H1 (cell line): ENCODE results near the gene BCAS3. TPM values are rescaled to one million over a fixed set of nuclear protein-coding genes. Genes with fewer than 3 reads are reported as not detected.

Source experiments
- CTCF ChIA-PET: fragments of 300-600 bp; sonication (Branson Sonifier 250); formaldehyde crosslinking; loops from one replicate; lab custom pipeline; 2021; ENCODE audit not compliant: partially characterized antibody; lab: Charles Lee
- POLR2A ChIA-PET: fragments of 300-600 bp; sonication (Branson Sonifier 250); formaldehyde crosslinking; loops from one replicate; lab custom pipeline; 2021; ENCODE audit warnings: inconsistent platforms; ENCODE audit not compliant: partially characterized antibody; lab: Charles Lee
- DNase-seq, 2 experiments: peaks; one replicate each; pipeline versions ENCODE4 v3.0.0 to v3.0.0-alpha.2; 2010 to 2022; ENCODE audit warnings: low spot score in 2 of 2, low read depth in 1 of 2, mixed read lengths in 1 of 2
- FAIRE-seq: peaks from 2 replicates; lab custom pipeline; 2011; peaks lifted over from hg19 to GRCh38; lab: Jason Lieb, UNC
- H2AFZ ChIP-seq: 2 replicates; pipeline ENCODE4 v1.8.1; 2012; ENCODE audit warnings: low read length, inconsistent platforms
- H2AK5ac ChIP-seq: 2 replicates; pipeline ENCODE4 v1.6.1; 2013; ENCODE audit warnings: low read depth, low read length
- H2BK120ac ChIP-seq: replicated peaks from 2 replicates; pipeline ENCODE3; 2013; ENCODE audit warnings: low read depth, low read length, inconsistent platforms
- H2BK12ac ChIP-seq: 2 replicates; pipeline ENCODE4 v1.6.1; 2013; ENCODE audit warnings: low read depth, low read length
- H2BK15ac ChIP-seq: 2 replicates; pipeline ENCODE4 v1.6.1; 2013; ENCODE audit warnings: low read length
- H2BK20ac ChIP-seq: 2 replicates; pipeline ENCODE4 v1.6.1; 2013; ENCODE audit warnings: low read length
- H2BK5ac ChIP-seq: 2 replicates; pipeline ENCODE4 v1.6.1; 2013; ENCODE audit warnings: low read depth, low read length
- H3K14ac ChIP-seq: 2 replicates; pipeline ENCODE4 v1.6.1; 2013; ENCODE audit warnings: inconsistent platforms; ENCODE audit not compliant: insufficient read length
- H3K18ac ChIP-seq: 2 replicates; pipeline ENCODE4 v1.6.1; 2013; ENCODE audit warnings: low read length; ENCODE audit errors: extremely low read depth
- H3K23ac ChIP-seq: 2 replicates; pipeline ENCODE4 v1.6.1; 2013; ENCODE audit warnings: inconsistent platforms; ENCODE audit not compliant: insufficient read length
- H3K23me2 ChIP-seq: 2 replicates; pipeline ENCODE4 v1.6.1; 2013; ENCODE audit warnings: low read depth, low read length
- H3K27ac ChIP-seq: 2 replicates; pipeline ENCODE4 v1.6.1; 2011; ENCODE audit warnings: low read depth, low read length, inconsistent platforms
- H3K27me3 ChIP-seq, 4 experiments: replicated peaks in 1 of 4; 1 replicate in 1 of 4; 2 replicates in 3 of 4; pipeline versions ENCODE4 v1.6.1 to v1.8.1; 2011 to 2013; ENCODE audit warnings: low read length in 3 of 4, mild to moderate bottlenecking in 3 of 4, inconsistent platforms in 2 of 4, mixed read lengths in 2 of 4, moderate library complexity in 1 of 4; ENCODE audit not compliant: control insufficient read depth in 3 of 4, insufficient read depth in 3 of 4; ENCODE audit errors: extremely low read depth in 1 of 4
- H3K36me3 ChIP-seq, 4 experiments: 2 replicates each; pipeline versions ENCODE4 v1.6.1 to v1.8.1; 2011 to 2013; ENCODE audit warnings: mild to moderate bottlenecking in 4 of 4, low read length in 3 of 4, moderate library complexity in 2 of 4, control low read depth in 1 of 4, inconsistent platforms in 1 of 4; ENCODE audit not compliant: insufficient read depth in 4 of 4, control insufficient read depth in 2 of 4
- H3K4ac ChIP-seq: replicated peaks from 2 replicates; pipeline ENCODE3; 2013; ENCODE audit warnings: low read length, low read depth, mixed read lengths, inconsistent platforms; ENCODE audit not compliant: insufficient read length
- H3K4me1 ChIP-seq, 4 experiments: replicated peaks in 1 of 4; 1 replicate in 1 of 4; 2 replicates in 3 of 4; pipeline versions ENCODE4 v1.6.1 to v1.8.1; 2011 to 2013; ENCODE audit warnings: low read length in 3 of 4, inconsistent platforms in 2 of 4, mixed read lengths in 1 of 4; ENCODE audit not compliant: insufficient read depth in 4 of 4, control insufficient read depth in 3 of 4
- H3K4me2 ChIP-seq, 2 experiments: 2 replicates each; pipeline versions ENCODE4 v1.6.1 to v1.8.1; 2011 to 2013; ENCODE audit warnings: low read depth in 2 of 2, low read length in 2 of 2, control low read depth in 1 of 2, inconsistent platforms in 1 of 2, mild to moderate bottlenecking in 1 of 2; ENCODE audit not compliant: insufficient read depth in 1 of 2
- H3K4me3 ChIP-seq, 4 experiments: fragments of 200-600, 300-600 bp in 1 of 4; sonication (generic), shearing (Covaris generic), sonication (Bioruptor Twin) in 1 of 4; 2 replicates each; pipeline versions ENCODE4 v1.5.1 to v1.8.1; 2011 to 2016; ENCODE audit warnings: low read length in 4 of 4, low read depth in 3 of 4, control low read depth in 2 of 4, inconsistent platforms in 2 of 4, mild to moderate bottlenecking in 2 of 4, mixed read lengths in 1 of 4, moderate library complexity in 1 of 4; ENCODE audit not compliant: insufficient read depth in 2 of 4; ENCODE audit errors: extremely low read depth in 1 of 4
- H3K56ac ChIP-seq: replicated peaks from 2 replicates; pipeline ENCODE3; 2013; ENCODE audit warnings: low read depth, mild to moderate bottlenecking, mixed read lengths, low read length, inconsistent platforms; ENCODE audit not compliant: insufficient read length
- H3K79me1 ChIP-seq: 2 replicates; pipeline ENCODE4 v1.6.1; 2013; ENCODE audit warnings: low read depth, low read length, control low read depth
- H3K79me2 ChIP-seq, 2 experiments: 2 replicates each; pipeline versions ENCODE4 v1.6.1 to v1.8.1; 2012 to 2013; ENCODE audit warnings: low read length in 2 of 2, mild to moderate bottlenecking in 2 of 2, inconsistent platforms in 1 of 2; ENCODE audit not compliant: insufficient read depth in 2 of 2, control insufficient read depth in 1 of 2
- H3K9ac ChIP-seq, 4 experiments: replicated peaks in 1 of 4; 1 replicate in 1 of 4; 2 replicates in 3 of 4; pipeline versions ENCODE4 v1.6.1 to v1.8.1; 2011 to 2013; ENCODE audit warnings: low read depth in 3 of 4, low read length in 3 of 4, control low read depth in 2 of 4, mild to moderate bottlenecking in 2 of 4, moderate library complexity in 2 of 4, inconsistent platforms in 1 of 4; ENCODE audit errors: extremely low read depth in 1 of 4
- H3K9me3 ChIP-seq, 2 experiments: 2 replicates each; pipeline versions ENCODE4 v1.6.1 to v1.8.1; 2012 to 2013; ENCODE audit warnings: mild to moderate bottlenecking in 2 of 2, moderate library complexity in 2 of 2, control low read depth in 1 of 2, inconsistent platforms in 1 of 2, low read depth in 1 of 2, low read length in 1 of 2, mixed read lengths in 1 of 2; ENCODE audit not compliant: insufficient read depth in 2 of 2
- H4K20me1 ChIP-seq, 2 experiments: replicated peaks in 1 of 2; 2 replicates each; pipeline versions ENCODE3 to v1.8.1; 2011 to 2013; ENCODE audit warnings: inconsistent platforms in 2 of 2, low read length in 2 of 2, mild to moderate bottlenecking in 1 of 2; ENCODE audit not compliant: insufficient read depth in 2 of 2, control insufficient read depth in 1 of 2
- H4K5ac ChIP-seq: 2 replicates; pipeline ENCODE4 v1.6.1; 2013; ENCODE audit warnings: low read length, low read depth, mixed read lengths, inconsistent platforms; ENCODE audit not compliant: insufficient read length
- H4K8ac ChIP-seq: 2 replicates; pipeline ENCODE4 v1.8.0; 2013; ENCODE audit warnings: mild to moderate bottlenecking, moderate library complexity, low read length, inconsistent platforms; ENCODE audit not compliant: insufficient read depth; ENCODE audit errors: extremely low read depth
- H4K91ac ChIP-seq: replicated peaks from 2 replicates; pipeline ENCODE3; 2013; ENCODE audit warnings: low read length, mixed read lengths, inconsistent platforms; ENCODE audit not compliant: insufficient read length
- KDM5A ChIP-seq: fragments of 200-600 bp; IDR thresholded peaks from 2 replicates; pipeline ENCODE4 v1.7.1; 2012; ENCODE audit warnings: mild to moderate bottlenecking, low read length, inconsistent platforms, mixed read lengths
- RNF2 ChIP-seq: fragments of 200-900, 300-1000 bp; sonication (generic); IDR thresholded peaks from 2 replicates; pipeline ENCODE4 v1.7.1; 2016; ENCODE audit warnings: borderline replicate concordance, low read depth, mild to moderate bottlenecking, antibody characterized with exemption, low read length; ENCODE audit not compliant: poor library complexity, severe bottlenecking; ENCODE audit errors: missing control alignments
- SIN3A ChIP-seq, 2 experiments: IDR thresholded peaks in 1 of 2; conservative IDR thresholded peaks in 1 of 2; 2 replicates each; pipeline ENCODE4 v1.6.1; 2011 to 2012; ENCODE audit warnings: low read length in 2 of 2, improper control_type of control experiment in 1 of 2, low read depth in 1 of 2, mild to moderate bottlenecking in 1 of 2
- SP1 ChIP-seq: IDR thresholded peaks from 2 replicates; pipeline ENCODE4 v1.6.1; 2011; ENCODE audit warnings: low read depth, low read length
- TAF1 ChIP-seq: IDR thresholded peaks from 2 replicates; pipeline ENCODE4 v1.6.1; 2011; ENCODE audit warnings: mild to moderate bottlenecking, low read depth, low read length
- WGBS, 2 experiments: shearing (Covaris generic) in 1 of 2; methylation state at CpG; one replicate each; pipeline versions ENCODE4 v1.1.6 to v1.1.7; 2013 to 2015; ENCODE audit warnings: low lambda C conversion rate in 2 of 2, mixed read lengths in 2 of 2, inconsistent platforms in 1 of 2, low coverage in 1 of 2, missing lambda C conversion rate in 1 of 2; ENCODE audit not compliant: insufficient replicate concordance in 2 of 2, insufficient coverage in 1 of 2, insufficient read length in 1 of 2; ENCODE audit errors: extremely low coverage in 1 of 2, missing lambda C conversion rate in 1 of 2; 5-methylcytosine and 5-hydroxymethylcytosine counted together
- polyA plus RNA-seq, 7 experiments: library from polyadenylated mRNA; depleted of rRNA in 3 of 7; stranded (reverse) in 5 of 7; unstranded in 2 of 7; fragments of >200 nt in 5 of 7; fragments of 200-250 nt in 2 of 7; gene quantifications; 1 replicate in 5 of 7; 2 replicates in 1 of 7; 4 replicates in 1 of 7; pipeline versions ENCODE4 v1.2.1 to v1.2.3, GENCODE V29; 2011 to 2013; ENCODE audit warnings: missing spikeins in 2 of 7, mixed read lengths in 2 of 7
- total RNA-seq: library from RNA; stranded (reverse); fragmentation: NEBNext Ultra II Directional; extraction: Animal tissue kit (Norgen Biotek cat#: 25700); gene quantifications from 2 replicates; pipeline ENCODE4 v1.2.1, GENCODE V29; 2021

BCAS3 gene
- total and polyA plus RNA-seq, 2 of the 8 experiments (the other 6 are each of a cell fraction or from before 2014, with no cell fraction given): 9.9 to 13.3 TPM

DNA sequence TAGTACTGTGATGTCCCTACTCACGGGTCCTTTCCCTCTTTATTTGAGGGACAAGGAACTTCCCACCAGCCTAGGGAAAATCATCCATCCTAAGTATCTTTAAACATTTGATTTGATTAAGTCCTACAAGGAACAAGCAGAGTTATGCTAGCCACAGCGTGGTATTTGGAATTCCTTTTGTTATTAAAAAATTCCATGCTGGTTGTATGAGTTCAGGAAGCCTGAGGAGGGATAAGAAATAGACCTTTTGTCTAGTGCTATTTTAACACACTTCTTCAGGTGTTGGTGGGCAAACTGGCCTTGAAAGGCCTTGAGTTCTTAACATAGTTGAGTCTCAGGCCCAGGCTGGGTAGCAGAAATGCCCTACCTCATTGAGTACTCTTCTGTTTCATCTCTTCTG is 616.6 kb downstream of the BCAS3 start:
- Histone ChIP-seq H3K27ac (no peak overlapping the region), H3K36me3 (no peaks in the 10 kb centered on the region), H3K9ac (no peak overlapping the region), H4K20me1 (no peaks in the 10 kb centered on the region), H3K18ac (no peak overlapping the region), H2BK20ac (no peak overlapping the region), H3K9me3 (no peaks in the 10 kb centered on the region), H4K8ac (no peak overlapping the region), H3K79me2 (no peaks in the 10 kb centered on the region), H3K23ac (no peak overlapping the region), H3K56ac (no peak overlapping the region), H2AK5ac (no peak overlapping the region), H2BK120ac (no peak overlapping the region), H2BK5ac (no peak overlapping the region), H3K23me2 (no peaks in the 10 kb centered on the region; the same call in 1 of the 2 replicates), H2AFZ (no peak overlapping the region), H3K27me3 (no peaks in the 10 kb centered on the region), H4K91ac (no peak overlapping the region), H2BK15ac (no peak overlapping the region), H3K4ac (no peak overlapping the region), H4K5ac (no peak overlapping the region), H3K4me1 (no peaks in the 10 kb centered on the region), H3K4me2 (no peak overlapping the region), H3K4me3 (no peak overlapping the region), H2BK12ac (no peak overlapping the region), H3K14ac (no peak overlapping the region), H3K79me1 (no peaks in the 10 kb centered on the region)
- no peak for FAIRE-seq
- POLR2A ChIA-PET: no interaction called here
- CTCF ChIA-PET: no interaction called here
- no peak for DNase-seq
- WGBS, 2 experiments: 64% methylated on average over 2 of the region's 2 CpGs; no CpG with 5 or more reads in 1 of the 2 experiments
- TF ChIP-seq SIN3A (conservative IDR thresholded peaks at IDR 0.05 in 1 of 2, IDR thresholded peaks at IDR 0.05 in 1 of 2; ENCODE audit: low read depth in 1 of 2, low read length in 2 of 2) (no peak), KDM5A (no peak), TAF1 (no peak), RNF2 (no peak), SP1 (no peak)
